DMS79 (cell line): ENCODE results near the gene AGAP1.

ENCODE experiments used
- DNase-seq: peaks from one replicate; lab custom pipeline; 2025; lab: John Stamatoyannopoulos, UW

Gene AGAP1

GRCh38 chr2:235550378-235550760, 56.5 kb downstream of the AGAP1 start:
- no peak for DNase-seq

DNA sequence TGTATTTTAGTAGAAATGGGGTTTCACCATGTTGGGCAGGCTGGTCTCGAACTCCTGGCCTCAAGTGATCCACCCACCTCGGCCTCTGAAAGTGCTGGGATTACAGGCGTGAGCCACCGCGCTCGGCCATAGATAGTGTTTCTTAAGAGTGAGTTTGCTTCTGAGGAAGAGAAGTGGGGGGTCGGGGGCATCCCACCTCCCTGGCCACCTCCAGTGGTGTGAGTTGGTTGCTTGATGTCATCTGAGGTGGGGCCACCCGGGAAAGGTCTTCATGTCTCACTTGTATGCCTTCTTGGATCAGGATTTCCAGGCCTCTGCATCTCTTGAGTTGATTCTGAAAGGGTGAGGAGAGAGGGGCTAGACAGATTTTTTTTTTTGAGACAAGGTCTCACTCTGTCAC, 57.1 kb downstream of the AGAP1 start:
- no peak for DNase-seq

DNA sequence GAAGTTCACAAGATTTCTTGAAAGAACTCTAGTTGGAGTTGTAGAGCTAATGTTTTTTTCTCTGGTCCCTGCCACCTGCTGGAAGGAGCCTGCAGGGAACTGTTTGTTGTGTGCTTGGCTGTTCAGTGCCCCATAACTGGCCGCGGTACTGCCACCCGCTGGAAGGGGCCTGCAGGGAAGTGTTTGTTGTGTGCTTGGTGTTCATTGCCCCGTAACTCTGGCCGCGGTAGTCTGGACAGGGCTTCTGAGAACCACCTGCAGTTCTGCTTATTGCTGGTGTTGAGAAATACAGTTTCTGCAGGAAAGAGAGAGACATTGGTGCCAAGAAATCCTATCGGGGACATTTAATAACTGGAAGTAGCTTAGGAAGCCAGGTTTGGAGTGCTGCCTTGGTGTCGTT, 58.1 kb downstream of the AGAP1 start:
- DNase-seq, result peak; percentile 42

DNA sequence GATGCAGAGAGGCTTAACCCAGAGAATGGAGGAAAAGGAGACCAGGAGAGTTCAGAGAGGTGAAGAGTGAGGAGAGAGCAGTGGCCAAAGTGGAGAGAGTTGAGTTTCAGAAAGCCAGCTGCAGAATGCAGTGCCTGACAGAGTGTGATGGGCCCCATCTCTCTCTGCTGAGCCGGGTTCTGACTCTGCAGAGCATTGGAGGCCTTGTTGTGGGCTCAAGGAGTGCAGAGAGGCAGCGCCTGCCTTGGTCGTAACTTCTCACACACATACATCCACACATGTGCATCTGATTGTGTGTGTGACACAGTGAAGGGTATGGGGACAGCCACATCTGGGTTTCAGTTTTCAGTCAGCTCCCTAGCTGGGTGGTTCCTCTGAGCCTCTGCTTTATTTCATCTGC, 58.8 kb downstream of the AGAP1 start:
- DNase-seq, result no peak

DNA sequence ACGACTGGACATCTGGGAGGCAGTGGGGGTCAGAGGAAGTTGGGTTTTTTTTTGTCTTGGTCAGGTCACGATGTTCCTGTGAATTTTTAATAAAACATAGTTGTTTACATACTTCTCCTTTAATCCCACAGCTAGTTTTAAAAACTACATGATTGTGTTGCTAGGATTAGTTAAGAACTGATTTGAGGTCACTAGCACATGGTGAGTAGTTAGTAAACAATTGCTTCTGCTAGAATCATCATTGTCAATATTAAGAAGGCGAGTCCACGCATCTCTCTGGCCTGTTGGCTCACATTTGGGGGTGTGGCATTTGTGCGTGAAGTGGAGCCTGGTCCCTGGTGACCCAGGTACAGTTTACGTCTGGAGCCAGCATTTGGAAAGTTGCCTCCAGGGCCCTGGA, 59.4 kb downstream of the AGAP1 start:
- DNase-seq, result no peak

- no peak for DNase-seq
These were observed 59.9 kb downstream of the AGAP1 start for GRCh38 chr2:235553696-235554100.

- DNase-seq, result no peak
These were observed 60.5 kb downstream of the AGAP1 start for GRCh38 chr2:235554385-235554784.

- DNase-seq, result no peak
These were observed 61.1 kb downstream of the AGAP1 start for GRCh38 chr2:235554936-235555335.

GRCh38 chr2:235555371-235555770, 61.5 kb downstream of the AGAP1 start:
- no peak for DNase-seq

DNA sequence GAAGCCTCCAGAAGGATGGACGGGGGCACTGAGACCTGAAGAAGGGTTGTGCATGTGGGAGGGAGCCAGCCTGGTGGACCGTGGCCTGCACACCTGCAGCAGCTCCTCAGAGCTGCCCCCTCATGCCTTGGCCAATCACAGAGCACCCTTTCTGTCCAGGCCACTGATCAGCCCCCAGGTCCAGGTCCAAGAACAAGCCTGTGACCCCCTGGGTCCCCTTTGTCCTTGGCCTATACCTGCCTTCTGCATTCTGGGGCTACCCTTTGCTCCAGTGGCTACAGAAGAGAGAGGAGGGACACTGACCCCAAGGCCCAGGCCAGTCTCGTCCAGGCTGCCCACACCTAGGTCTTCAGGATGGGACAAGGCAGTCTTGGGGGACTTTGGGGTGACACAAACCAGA, 62.2 kb downstream of the AGAP1 start:
- DNase-seq, result no peak

GRCh38 chr2:235556901-235557300, 63.1 kb downstream of the AGAP1 start:
- no peak for DNase-seq

GRCh38 chr2:235557903-235558302, 64.1 kb downstream of the AGAP1 start:
- no peak for DNase-seq

GRCh38 chr2:235558572-235558971, 64.7 kb downstream of the AGAP1 start:
- DNase-seq, result no peak

DNA sequence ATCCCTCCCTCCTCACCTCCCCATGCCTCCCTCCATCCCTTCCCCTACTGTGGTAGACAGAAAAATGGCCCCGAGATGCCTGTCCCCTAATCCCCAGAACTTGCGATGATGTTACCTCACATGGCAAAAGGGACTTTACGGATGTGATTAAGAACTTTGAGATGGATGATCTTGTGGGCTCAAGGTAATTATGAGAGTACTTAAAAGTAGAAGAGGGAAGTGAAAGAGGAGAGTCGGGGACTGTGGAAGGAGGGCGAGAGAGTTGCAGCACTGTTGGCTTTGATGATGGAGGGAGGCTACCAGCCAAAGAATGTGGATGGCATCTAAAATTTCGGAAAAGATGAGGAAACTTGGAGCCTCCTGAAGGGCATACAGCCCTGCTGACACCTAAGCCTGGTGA, 66.5 kb downstream of the AGAP1 start:
- DNase-seq, result no peak

GRCh38 chr2:235561450-235561849, 67.6 kb downstream of the AGAP1 start:
- DNase-seq, result no peak

GRCh38 chr2:235562065-235562747, 68.4 kb downstream of the AGAP1 start:
- no peak for DNase-seq

DNA sequence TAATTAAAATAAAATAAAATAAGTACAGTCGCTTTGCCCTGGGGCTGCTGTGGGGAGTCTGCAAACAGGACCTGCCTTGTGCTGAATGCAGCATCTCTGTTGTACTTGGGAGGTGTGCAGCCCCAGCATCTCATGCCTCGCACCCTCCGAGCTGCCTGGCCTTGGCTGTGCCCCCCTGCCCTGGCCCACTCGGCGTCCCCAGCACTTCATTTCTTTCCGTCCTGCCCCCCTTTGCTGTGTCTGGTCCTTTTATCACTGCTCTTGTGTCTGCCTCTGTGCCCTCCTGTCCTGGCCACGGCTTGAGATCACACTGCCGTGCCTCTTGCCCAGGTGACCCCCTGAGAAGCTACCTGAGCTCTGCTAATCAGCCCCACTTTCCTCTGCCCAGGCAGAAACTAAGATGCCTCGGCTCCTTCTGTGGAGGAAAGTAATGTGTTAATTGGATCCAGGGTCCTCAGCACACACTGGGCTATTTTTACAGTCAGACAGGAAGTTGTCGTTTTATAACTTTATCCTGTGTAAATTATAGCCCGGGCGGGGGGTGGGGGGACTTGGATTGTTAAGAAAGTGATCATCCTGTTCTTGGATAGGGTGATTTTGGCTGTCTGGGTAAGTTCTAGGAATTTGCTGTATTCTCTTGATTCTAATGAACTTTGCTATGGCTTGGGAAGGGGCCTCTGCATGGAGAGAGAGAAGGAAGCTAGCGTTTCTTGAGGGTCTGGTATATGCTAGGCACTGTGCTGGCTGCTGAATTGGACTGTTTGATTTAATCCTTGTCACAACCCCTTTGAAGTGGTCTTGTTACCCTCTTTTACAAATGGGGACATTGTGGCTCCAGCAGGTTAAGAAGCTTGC, 69.4 kb downstream of the AGAP1 start:
- no peak for DNase-seq

DNA sequence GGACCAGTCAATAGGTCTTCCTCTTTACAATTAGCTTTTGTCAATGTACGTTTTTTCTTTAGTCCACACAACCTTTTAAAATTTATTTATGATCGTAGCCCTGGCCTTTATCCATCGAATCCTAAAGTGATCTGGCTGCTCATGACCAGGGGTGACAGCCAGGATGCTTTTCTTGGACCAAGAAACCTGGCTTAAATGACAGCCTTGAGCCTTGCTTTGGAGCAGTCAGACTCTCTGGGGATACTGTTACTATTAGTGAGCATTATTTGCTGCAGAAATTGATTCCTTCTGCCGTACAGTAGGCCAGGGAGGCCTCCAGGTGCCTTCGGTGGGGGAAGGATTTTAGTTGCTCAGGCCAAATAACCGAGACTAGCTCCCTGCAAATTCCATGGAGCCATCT, 70.2 kb downstream of the AGAP1 start:
- no peak for DNase-seq

GRCh38 chr2:235564884-235565530, 71.2 kb downstream of the AGAP1 start:
- no peak for DNase-seq

DNA sequence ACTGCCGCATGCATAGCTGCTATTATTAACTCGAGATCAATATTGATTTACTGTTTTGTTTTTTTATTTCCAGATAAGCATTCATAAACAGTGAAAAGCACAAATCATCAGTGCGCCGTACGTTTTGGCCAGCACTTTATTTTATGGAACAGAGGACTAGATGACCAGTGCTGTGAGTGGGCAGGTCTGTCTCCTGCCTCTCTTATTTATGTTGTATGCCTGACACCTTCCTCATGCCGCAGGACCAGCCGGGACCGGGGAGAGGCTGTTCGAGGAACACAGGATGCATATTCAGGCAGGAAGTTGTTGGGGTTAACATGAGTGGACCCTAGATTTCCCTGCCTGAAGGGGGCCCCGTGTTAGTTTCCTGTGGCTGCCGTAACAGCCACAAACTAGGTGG, 72.6 kb downstream of the AGAP1 start:
- no peak for DNase-seq

- no peak for DNase-seq
These were observed 73.2 kb downstream of the AGAP1 start for GRCh38 chr2:235566931-235567495.

- no peak for DNase-seq
These were observed 74.0 kb downstream of the AGAP1 start for GRCh38 chr2:235567842-235568241.

DNA sequence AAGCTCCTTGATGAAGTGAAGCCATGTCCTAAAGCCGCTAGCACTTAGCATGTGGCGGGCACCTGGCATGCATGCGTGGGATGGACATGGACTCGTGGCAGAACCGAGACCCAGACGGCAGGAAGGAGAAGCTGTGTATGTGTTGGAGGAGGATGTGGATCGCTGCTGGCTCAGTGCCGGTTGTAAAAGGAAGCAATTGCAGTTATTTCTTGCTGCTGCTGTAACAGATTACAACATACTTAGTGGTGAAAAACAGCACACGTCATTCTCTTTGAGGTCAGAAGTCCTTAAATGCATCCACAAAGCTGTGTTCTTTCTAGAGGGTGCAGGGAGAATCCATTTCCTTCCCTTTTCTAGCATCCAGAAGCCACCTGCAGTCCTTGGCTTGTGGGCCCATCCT, 74.6 kb downstream of the AGAP1 start:
- DNase-seq, result no peak
